MM.1S (cell line): ENCODE results near the gene CAPN8.

Experiments used
- DNase-seq: peaks from one replicate; pipeline ENCODE4 v3.0.0-alpha.2; 2015
- H2AFZ ChIP-seq: fragments of 300-600 bp; sonication (generic); 2 replicates; pipeline ENCODE4 v1.6.0; 2016; ENCODE audit warnings: antibody characterized with exemption, low read length
- H3F3A ChIP-seq: fragments of 300-600 bp; sonication (generic); 2 replicates; pipeline ENCODE4 v1.6.1; 2016; ENCODE audit warnings: mild to moderate bottlenecking, antibody characterized with exemption, low read length, moderate library complexity, mixed read lengths; ENCODE audit not compliant: insufficient read depth
- H3K27ac ChIP-seq: fragments of 300-600 bp; sonication (generic); 2 replicates; pipeline ENCODE4 v1.5.1; 2016; ENCODE audit warnings: mild to moderate bottlenecking, low read length
- H3K27me3 ChIP-seq: fragments of 300-600 bp; sonication (generic); replicated peaks from 2 replicates; pipeline ENCODE4 v1.6.0; 2016; ENCODE audit warnings: low read length; ENCODE audit not compliant: insufficient read depth
- H3K36me3 ChIP-seq: fragments of 300-600 bp; sonication (generic); replicated peaks from 2 replicates; pipeline ENCODE4 v1.6.1; 2016; ENCODE audit warnings: mild to moderate bottlenecking, low read length, mixed read lengths; ENCODE audit not compliant: insufficient read depth
- H3K4me1 ChIP-seq: fragments of 300-600 bp; sonication (generic); 2 replicates; pipeline ENCODE4 v1.6.1; 2016; ENCODE audit warnings: low read length, mixed read lengths
- H3K4me2 ChIP-seq: fragments of 300-600 bp; sonication (generic); 2 replicates; pipeline ENCODE4 v1.6.0; 2016; ENCODE audit warnings: low read depth, low read length
- H3K4me3 ChIP-seq: fragments of 300-600 bp; sonication (generic); 2 replicates; pipeline ENCODE4 v1.5.1; 2016; ENCODE audit warnings: low read length, mixed read lengths
- H3K79me2 ChIP-seq: fragments of 300-600 bp; sonication (generic); 2 replicates; pipeline ENCODE4 v1.6.1; 2016; ENCODE audit warnings: mixed run types, low read length, mixed read lengths
- H3K9ac ChIP-seq: fragments of 300-600 bp; sonication (generic); 2 replicates; pipeline ENCODE4 v1.6.1; 2016; ENCODE audit warnings: low read length, mixed read lengths
- H3K9me2 ChIP-seq: fragments of 300-600 bp; sonication (generic); replicated peaks from 2 replicates; pipeline ENCODE4 v1.6.1; 2016; ENCODE audit warnings: mild to moderate bottlenecking, low read length, mixed read lengths; ENCODE audit not compliant: insufficient read depth
- H3K9me3 ChIP-seq: fragments of 300-600 bp; sonication (generic); replicated peaks from 2 replicates; pipeline ENCODE4 v1.6.1; 2016; ENCODE audit warnings: mild to moderate bottlenecking, low read length, mixed read lengths; ENCODE audit not compliant: insufficient read depth
- H4K20me1 ChIP-seq: fragments of 300-600 bp; sonication (generic); 2 replicates; pipeline ENCODE4 v1.6.1; 2016; ENCODE audit warnings: mild to moderate bottlenecking, low read length, moderate library complexity, mixed read lengths; ENCODE audit not compliant: insufficient read depth
- EZH2 ChIP-seq: fragments of 300-600 bp; sonication (generic); optimal IDR thresholded peaks from 2 replicates; pipeline ENCODE3; 2017; ENCODE audit warnings: low read depth, mild to moderate bottlenecking, antibody characterized with exemption, low read length, mixed read lengths
- EZH2phosphoT487 ChIP-seq: fragments of 300-600 bp; sonication (generic); IDR thresholded peaks from 2 replicates; pipeline ENCODE4 v1.6.1; 2018; ENCODE audit warnings: antibody characterized with exemption, low read length
- TF ChIP-seq, protein P1 (sequence below): fragments of 300-600 bp; sonication (generic); IDR thresholded peaks from 2 replicates; pipeline ENCODE4 v1.5.1; 2016; ENCODE audit warnings: antibody characterized with exemption, low read length, mixed read lengths

Gene CAPN8

DNA sequence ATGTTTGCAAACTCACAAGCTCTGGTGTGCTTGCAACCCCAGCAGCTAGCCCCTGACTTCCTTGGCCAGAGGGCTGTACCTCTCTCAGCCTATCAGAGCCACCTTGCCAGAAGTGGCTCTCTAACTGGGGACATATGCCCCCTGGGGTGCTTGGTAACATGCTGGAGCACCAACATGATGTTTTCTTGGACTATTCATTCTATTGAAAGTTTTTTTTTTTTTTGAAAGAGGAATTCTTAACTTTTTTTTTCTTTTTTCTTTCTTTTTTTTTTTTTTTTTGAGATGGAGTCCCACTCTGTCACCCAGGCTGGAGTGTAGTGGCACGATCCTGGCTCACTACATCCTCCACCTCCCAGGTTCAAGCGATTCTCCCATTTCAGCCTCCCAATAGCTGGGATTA is 14.7 kb upstream of the CAPN8 start:
- H3K9me2 ChIP-seq, result no peaks in the 10 kb centered on the region
- H4K20me1 ChIP-seq, result no peaks in the 10 kb centered on the region
- H3K9ac ChIP-seq, result no peak overlapping the region
- no peaks in the 10 kb centered on the region for H3K9me3 ChIP-seq
- H3K4me3 ChIP-seq, result no peak overlapping the region
- no peak overlapping the region for H3K27ac ChIP-seq
- H3K27me3 ChIP-seq, result no peaks in the 10 kb centered on the region
- H3K4me2 ChIP-seq, result no peak overlapping the region
- TF ChIP-seq EZH2 (no peak), EZH2phosphoT487 (no peak)
- TF ChIP-seq, protein P1, sequence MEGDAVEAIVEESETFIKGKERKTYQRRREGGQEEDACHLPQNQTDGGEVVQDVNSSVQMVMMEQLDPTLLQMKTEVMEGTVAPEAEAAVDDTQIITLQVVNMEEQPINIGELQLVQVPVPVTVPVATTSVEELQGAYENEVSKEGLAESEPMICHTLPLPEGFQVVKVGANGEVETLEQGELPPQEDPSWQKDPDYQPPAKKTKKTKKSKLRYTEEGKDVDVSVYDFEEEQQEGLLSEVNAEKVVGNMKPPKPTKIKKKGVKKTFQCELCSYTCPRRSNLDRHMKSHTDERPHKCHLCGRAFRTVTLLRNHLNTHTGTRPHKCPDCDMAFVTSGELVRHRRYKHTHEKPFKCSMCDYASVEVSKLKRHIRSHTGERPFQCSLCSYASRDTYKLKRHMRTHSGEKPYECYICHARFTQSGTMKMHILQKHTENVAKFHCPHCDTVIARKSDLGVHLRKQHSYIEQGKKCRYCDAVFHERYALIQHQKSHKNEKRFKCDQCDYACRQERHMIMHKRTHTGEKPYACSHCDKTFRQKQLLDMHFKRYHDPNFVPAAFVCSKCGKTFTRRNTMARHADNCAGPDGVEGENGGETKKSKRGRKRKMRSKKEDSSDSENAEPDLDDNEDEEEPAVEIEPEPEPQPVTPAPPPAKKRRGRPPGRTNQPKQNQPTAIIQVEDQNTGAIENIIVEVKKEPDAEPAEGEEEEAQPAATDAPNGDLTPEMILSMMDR, result no peak
- no peaks in the 10 kb centered on the region for H3K4me1 ChIP-seq
- DNase-seq, result no peak
- H3K36me3 ChIP-seq, result no peaks in the 10 kb centered on the region
- no peak overlapping the region for H2AFZ ChIP-seq
- H3F3A ChIP-seq, result no peaks in the 10 kb centered on the region
- H3K79me2 ChIP-seq, result no peaks in the 10 kb centered on the region

DNA sequence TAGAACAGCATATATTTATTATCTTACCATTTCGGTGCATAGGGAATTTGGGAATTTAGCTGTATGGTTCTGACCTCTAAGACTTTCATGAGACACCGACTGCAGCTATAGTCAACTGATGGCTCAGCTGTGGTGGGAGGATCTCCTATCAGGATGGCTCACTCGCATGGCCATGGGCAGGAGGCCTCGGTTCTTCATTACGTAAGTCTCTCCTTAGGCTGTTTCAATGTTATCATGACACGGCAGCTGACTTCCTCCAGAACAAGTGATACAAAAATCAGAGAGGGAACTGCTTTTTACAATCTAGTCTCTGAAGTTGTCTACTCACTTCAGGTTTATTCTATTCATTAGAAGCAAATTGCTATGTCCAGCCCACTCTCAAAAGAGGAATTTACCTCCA is 13.3 kb upstream of the CAPN8 start:
- no peaks in the 10 kb centered on the region for H3K9me2 ChIP-seq
- DNase-seq, result no peak
- H3K27me3 ChIP-seq, result no peaks in the 10 kb centered on the region
- H3K27ac ChIP-seq, result no peak overlapping the region
- no peaks in the 10 kb centered on the region for H3K9me3 ChIP-seq
- H3K4me3 ChIP-seq, result no peak overlapping the region
- no peak for TF ChIP-seq EZH2
- TF ChIP-seq, protein P1, result no peak
- TF ChIP-seq EZH2phosphoT487, result no peak
- H3K4me2 ChIP-seq, result no peak overlapping the region
- no peaks in the 10 kb centered on the region for H3K36me3 ChIP-seq
- no peaks in the 10 kb centered on the region for H3K4me1 ChIP-seq
- no peak overlapping the region for H2AFZ ChIP-seq
- H3K9ac ChIP-seq, result no peak overlapping the region
- no peaks in the 10 kb centered on the region for H3F3A ChIP-seq
- H3K79me2 ChIP-seq, result no peaks in the 10 kb centered on the region
- no peaks in the 10 kb centered on the region for H4K20me1 ChIP-seq

DNA sequence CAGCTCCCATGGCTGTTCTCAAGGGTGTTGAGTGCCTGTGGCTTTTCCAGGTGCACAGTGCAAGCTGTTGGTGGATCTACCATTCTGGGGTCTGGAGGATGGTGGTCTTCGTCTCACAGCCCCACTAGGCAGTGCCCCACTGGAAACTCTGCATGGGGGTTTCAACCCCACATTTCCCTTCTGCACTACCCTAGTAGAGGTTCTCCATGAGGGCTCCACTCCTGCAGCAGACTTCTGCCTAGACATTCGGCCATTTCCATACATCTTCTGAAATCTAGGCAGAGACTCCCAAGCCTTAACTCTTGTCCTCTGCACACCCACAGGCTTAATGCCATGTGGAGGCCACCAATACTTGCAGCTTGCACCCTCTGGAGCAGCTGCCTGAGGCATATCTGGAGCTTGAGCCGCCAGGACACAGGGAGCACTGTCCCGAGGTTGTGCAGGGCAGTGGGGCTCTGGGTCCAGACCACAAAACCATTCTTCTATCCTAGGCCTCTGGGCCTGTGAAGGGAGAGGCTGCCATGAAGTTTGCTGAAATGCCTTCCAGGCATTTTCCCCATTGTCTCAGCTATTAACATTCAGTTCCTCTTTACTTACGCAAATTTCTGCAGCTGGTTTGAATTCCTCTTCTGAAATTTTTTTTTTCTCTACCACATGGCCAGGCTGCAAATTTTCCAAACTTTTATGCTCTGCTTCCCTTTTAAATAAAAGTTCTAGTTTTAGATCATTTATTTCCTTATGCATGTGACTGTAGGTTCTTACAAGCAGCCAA is 8.8 kb upstream of the CAPN8 start:
- Histone ChIP-seq H2AFZ (no peak overlapping the region), H3K9me3 (no peaks in the 10 kb centered on the region), H3K27ac (no peak overlapping the region), H3K79me2 (no peaks in the 10 kb centered on the region), H3K9me2 (no peaks in the 10 kb centered on the region), H3K27me3 (no peaks in the 10 kb centered on the region), H3F3A (no peaks in the 10 kb centered on the region), H3K9ac (no peak overlapping the region), H4K20me1 (no peaks in the 10 kb centered on the region), H3K36me3 (no peaks in the 10 kb centered on the region), H3K4me1 (no peaks in the 10 kb centered on the region), H3K4me2 (no peak overlapping the region), H3K4me3 (no peak overlapping the region)
- no peak for DNase-seq
- TF ChIP-seq EZH2 (no peak), EZH2phosphoT487 (no peak)
- TF ChIP-seq, protein P1, result no peak
